HepG2 (cell line): ENCODE measurements around the gene C1orf21. TPM values are rescaled to one million over a fixed set of nuclear protein-coding genes. Genes with fewer than 3 reads are reported as not detected.

Source experiments
- ATAC-seq: fragments of 200-7000 bp; cut with Tn5 transposase; 3 replicates; pipeline ENCODE4 v1.9.1; 2020; ENCODE audit warnings: mild to moderate bottlenecking, moderate library complexity
- BruUV-seq: library from RNA; stranded (reverse); fragments of 400-500 nt; replicated peaks from 2 replicates; lab custom pipeline; 2021; lab: Mats Ljungman, UMichigan
- CTCF ChIA-PET: fragments of 300-600 bp; formaldehyde crosslinking; extraction: SDS; loops from one replicate; lab custom pipeline; 2021; ENCODE audit warnings: low total read pairs, inconsistent platforms, low intra/inter-chr PET ratio; lab: Yijun Ruan, JAX
- POLR2A ChIA-PET: fragments of 350-600 bp; sonication (Branson Sonifier 250); formaldehyde crosslinking; loops from one replicate; lab custom pipeline; 2020; ENCODE audit warnings: antibody characterized with exemption, inconsistent platforms; lab: Yijun Ruan, JAX
- DNase-seq: peaks from one replicate; pipeline ENCODE4 v3.0.0-alpha.2; 2015; ENCODE audit warnings: low spot score
- FAIRE-seq: peaks from 3 replicates; lab custom pipeline; 2011; peaks lifted over from hg19 to GRCh38; lab: Jason Lieb, UNC
- H2AFZ ChIP-seq: one replicate; pipeline ENCODE4 v1.6.1; 2011; ENCODE audit warnings: low read length, inconsistent platforms
- H3K27ac ChIP-seq: fragments of 300-600 bp; 3 replicates; pipeline ENCODE4 v1.8.0; 2011; ENCODE audit warnings: mixed run types, mild to moderate bottlenecking, mixed read lengths, low read length, inconsistent platforms; ENCODE audit not compliant: insufficient read depth; ENCODE audit errors: extremely low read length
- H3K27me3 ChIP-seq, 2 experiments: fragments of 200-600 bp in 1 of 2; 2 replicates in 1 of 2; 3 replicates in 1 of 2; pipeline versions ENCODE4 v1.6.0 to v1.8.0; 2011; ENCODE audit warnings: low read length in 2 of 2, mild to moderate bottlenecking in 2 of 2, moderate library complexity in 2 of 2, inconsistent platforms in 1 of 2; ENCODE audit not compliant: insufficient read depth in 2 of 2, control insufficient read depth in 1 of 2
- H3K36me3 ChIP-seq, 2 experiments: fragments of 200-600 bp in 1 of 2; replicated peaks in 1 of 2; 2 replicates in 1 of 2; 3 replicates in 1 of 2; pipeline versions ENCODE4 v1.5.1 to v1.8.0; 2011; ENCODE audit warnings: low read length in 2 of 2, inconsistent platforms in 1 of 2; ENCODE audit not compliant: insufficient read depth in 2 of 2, control insufficient read depth in 1 of 2
- H3K4me1 ChIP-seq: 2 replicates; pipeline ENCODE4 v1.5.1; 2012; ENCODE audit warnings: low read length, inconsistent platforms; ENCODE audit not compliant: insufficient read depth
- H3K4me2 ChIP-seq: 2 replicates; pipeline ENCODE4 v1.6.0; 2011; ENCODE audit warnings: low read depth, low read length, inconsistent platforms
- H3K4me3 ChIP-seq, 3 experiments: fragments of 200-600 bp in 1 of 3; sonication (generic), shearing (Covaris generic) in 1 of 3; replicated peaks in 1 of 3; 2 replicates each; pipeline ENCODE4 v1.5.1; 2011 to 2016; ENCODE audit warnings: low read length in 3 of 3, inconsistent platforms in 2 of 3, low read depth in 2 of 3, mild to moderate bottlenecking in 2 of 3, control low read depth in 1 of 3, mixed read lengths in 1 of 3; ENCODE audit not compliant: insufficient read depth in 1 of 3
- H3K79me2 ChIP-seq: one replicate; pipeline ENCODE4 v1.6.1; 2011; ENCODE audit warnings: low read length, inconsistent platforms; ENCODE audit not compliant: insufficient read depth
- H3K9ac ChIP-seq: 2 replicates; pipeline ENCODE4 v1.6.0; 2011; ENCODE audit warnings: mild to moderate bottlenecking, low read depth, low read length, inconsistent platforms; ENCODE audit not compliant: insufficient read depth
- H3K9me3 ChIP-seq: 2 replicates; pipeline ENCODE4 v1.5.1; 2012; ENCODE audit warnings: mild to moderate bottlenecking, low read length
- H4K20me1 ChIP-seq: 2 replicates; pipeline ENCODE4 v1.6.0; 2011; ENCODE audit warnings: inconsistent platforms, mild to moderate bottlenecking, low read length, moderate library complexity; ENCODE audit not compliant: insufficient read depth
- HMGXB4 ChIP-seq, 2 experiments: sonication (generic) in 1 of 2; formaldehyde crosslinking in 1 of 2; IDR thresholded peaks; 2 replicates each; pipeline versions ENCODE4 v1.4.0 to v1.6.1; 2018 to 2020; ENCODE audit warnings: missing genetic modification reagents in 2 of 2, borderline replicate concordance in 1 of 2, low read depth in 1 of 2, mild to moderate bottlenecking in 1 of 2, missing biosample characterization in 1 of 2
- MYPOP ChIP-seq: sonication (generic); formaldehyde crosslinking; IDR thresholded peaks from 2 replicates; pipeline ENCODE4 v1.8.1; 2023; ENCODE audit warnings: mild to moderate bottlenecking, moderate library complexity, missing genetic modification reagents
- RNF2 ChIP-seq: fragments of 450-650 bp; conservative IDR thresholded peaks from 2 replicates; pipeline ENCODE4 v1.6.1; 2016; ENCODE audit warnings: low read depth
- SP1 ChIP-seq, 2 experiments: fragments of 450-650 bp in 1 of 2; sonication (generic) in 1 of 2; formaldehyde crosslinking in 1 of 2; IDR thresholded peaks; 2 replicates each; pipeline versions ENCODE4 v1.4.0 to v1.6.1; 2016 to 2020; ENCODE audit warnings: missing genetic modification reagents in 1 of 2
- SPEN ChIP-seq: sonication (generic); formaldehyde crosslinking; IDR thresholded peaks from 2 replicates; pipeline ENCODE4 v1.5.1; 2020; ENCODE audit warnings: low read depth, mild to moderate bottlenecking, missing genetic modification reagents
- SYNCRIP ChIP-seq: fragments of 200-400 bp; formaldehyde crosslinking; IDR thresholded peaks from 2 replicates; pipeline ENCODE4 v1.6.1; 2018; ENCODE audit warnings: mild to moderate bottlenecking, low read depth, low read length; ENCODE audit not compliant: insufficient read depth
- TFDP1 ChIP-seq: IDR thresholded peaks from 2 replicates; pipeline ENCODE4 v1.6.1; 2016; ENCODE audit warnings: missing compliant biosample characterization, missing genetic modification reagents, borderline replicate concordance
- ZNF121 ChIP-seq: sonication (generic); formaldehyde crosslinking; IDR thresholded peaks from 2 replicates; pipeline ENCODE4 v1.5.0; 2020; ENCODE audit warnings: mild to moderate bottlenecking, missing genetic modification reagents
- ZNF160 ChIP-seq: sonication (generic); formaldehyde crosslinking; IDR thresholded peaks from 2 replicates; pipeline ENCODE4 v1.8.0; 2022; ENCODE audit warnings: mild to moderate bottlenecking, inconsistent platforms, missing genetic modification reagents
- ZNF18 ChIP-seq: sonication (generic); formaldehyde crosslinking; IDR thresholded peaks from 2 replicates; pipeline ENCODE4 v1.8.0; 2022; ENCODE audit warnings: mild to moderate bottlenecking, missing genetic modification reagents; ENCODE audit not compliant: insufficient replicate concordance
- ZNF280D ChIP-seq: sonication (generic); formaldehyde crosslinking; IDR thresholded peaks from 2 replicates; pipeline ENCODE4 v1.5.1; 2020; ENCODE audit warnings: mild to moderate bottlenecking, missing genetic modification reagents
- ZNF326 ChIP-seq: sonication (generic); formaldehyde crosslinking; IDR thresholded peaks from 2 replicates; pipeline ENCODE4 v1.4.0; 2020; ENCODE audit warnings: missing genetic modification reagents, borderline replicate concordance
- ZNF670 ChIP-seq: sonication (generic); formaldehyde crosslinking; IDR thresholded peaks from 2 replicates; pipeline ENCODE4 v1.8.0; 2022; ENCODE audit warnings: mild to moderate bottlenecking, missing genetic modification reagents, borderline replicate concordance
- WGBS: methylation state at CpG from one replicate; pipeline ENCODE4 v1.1.6; 2017; ENCODE audit warnings: low lambda C conversion rate; 5-methylcytosine and 5-hydroxymethylcytosine counted together
- in situ Hi-C: cut with HindIII; loops from 2 replicates; pipeline ENCODE4 v1.10.0; 2017; ENCODE audit warnings: low pct_unique_long_range_greater_than_20kb; ENCODE audit not compliant: extremely low pct_ligation_motif_present
- intact Hi-C: fragments of 100-400 bp; cut with micrococcal nuclease; formaldehyde crosslinking; loops from one replicate; pipeline ENCODE4 v1.10.0; 2022; ENCODE audit not compliant: unreplicated experiment
- polyA plus RNA-seq, 8 experiments: library from polyadenylated mRNA; depleted of rRNA in 3 of 8; stranded (reverse) in 7 of 8; unstranded in 1 of 8; fragments of >200 nt; fragmentation: Illumina TruSeq in 4 of 8; extraction: Trizol in 4 of 8; gene quantifications; 2 replicates each; pipeline versions ENCODE4 v1.2.1 to v1.2.3, GENCODE V29; 2011 to 2016; ENCODE audit warnings: low read depth in 4 of 8, missing spikeins in 1 of 8, mixed read lengths in 1 of 8; ENCODE audit not compliant: insufficient read depth in 1 of 8
- total RNA-seq, 5 experiments: library from RNA; depleted of rRNA; stranded (reverse); fragments of >200 nt; fragmentation: Illumina TruSeq; extraction: Trizol; gene quantifications; 2 replicates each; pipeline ENCODE4 v1.2.3, GENCODE V29; 2016; ENCODE audit warnings: low read depth in 1 of 5

C1orf21 gene
- total and polyA plus RNA-seq, 2 of the 13 experiments (the other 11 are each of a cell fraction or from before 2014, with no cell fraction given): not detected

GRCh38 chr1:184635347-184635979 lies 248.6 kb downstream of the C1orf21 start (continued):
- TF ChIP-seq TFDP1 (no peak), MYPOP (no peak), ZNF121 (CRISPR knock-in tag) (no peak), ZNF326 (no peak), RNF2 (no peak), ZNF670 (CRISPR knock-in tag) (no peak), SYNCRIP (no peak)

- 46% methylated on average over 6 of the region's 6 CpGs for WGBS
- POLR2A ChIA-PET: no interaction called here
- CTCF ChIA-PET: no interaction called here
- TF ChIP-seq ZNF18 (CRISPR knock-in tag) (no peak), HMGXB4 (CRISPR knock-in tag; IDR thresholded peaks at IDR 0.05; ENCODE audit: borderline replicate concordance in 1 of 2, low read depth in 1 of 2) (no peak), SP1 (IDR thresholded peaks at IDR 0.05) (no peak), SP1 (CRISPR knock-in tag; IDR thresholded peaks at IDR 0.05) (no peak), ZNF160 (CRISPR knock-in tag) (no peak), SPEN (no peak), ZNF280D (CRISPR knock-in tag) (no peak)
Measured at GRCh38 chr1:184635980-184636431, 249.2 kb downstream of the C1orf21 start.

More at GRCh38 chr1:184635980-184636431, 249.2 kb downstream of the C1orf21 start:
- Histone ChIP-seq H3K4me3 (no peak overlapping the region), H3K9me3 (no peaks in the 10 kb centered on the region), H3K36me3 (no peaks in the 10 kb centered on the region), H2AFZ (no peak overlapping the region), H4K20me1 (no peaks in the 10 kb centered on the region), H3K4me2 (no peak overlapping the region), H3K9ac (no peak overlapping the region), H3K4me1 (no peaks in the 10 kb centered on the region), H3K27me3 (peaks cover 0 to 14% of the 10 kb centered on the region in 2 experiments; a peak in 2 of 5 replicates), H3K79me2 (no peaks in the 10 kb centered on the region), H3K27ac (no peak overlapping the region)
- DNase-seq (no peak), ATAC-seq (no peak), FAIRE-seq (no peak)
- BruUV-seq: no TSS peak
- intact Hi-C loops (no loop called here), in situ Hi-C loops (no loop called here)
